Body of pancreas (tissue), 4 donors: ENCODE data around the gene RAX2.
"Not testable (repeated sequence)": the region's sequence is repeated elsewhere in the genome, so short reads cannot be mapped to it uniquely, and the experiment has no call there.

Source experiments
- POLR2A ChIP-seq, 3 donors: fragments of 450-650 bp; IDR thresholded peaks; one replicate each; pipeline ENCODE4 v1.6.1; 2016; ENCODE audit warnings: antibody characterized with exemption in 3 of 3, mild to moderate bottlenecking in 2 of 3
- TF ChIP-seq, protein P1 (sequence below), 7 experiments: fragments of 450-650 bp in 4 of 7; fragments of 200-600 bp in 3 of 7; sonication (generic) in 3 of 7; IDR thresholded peaks; one replicate each; pipeline ENCODE4 v1.5.1; 2016 to 2019; ENCODE audit warnings: antibody characterized with exemption in 7 of 7

DNA sequence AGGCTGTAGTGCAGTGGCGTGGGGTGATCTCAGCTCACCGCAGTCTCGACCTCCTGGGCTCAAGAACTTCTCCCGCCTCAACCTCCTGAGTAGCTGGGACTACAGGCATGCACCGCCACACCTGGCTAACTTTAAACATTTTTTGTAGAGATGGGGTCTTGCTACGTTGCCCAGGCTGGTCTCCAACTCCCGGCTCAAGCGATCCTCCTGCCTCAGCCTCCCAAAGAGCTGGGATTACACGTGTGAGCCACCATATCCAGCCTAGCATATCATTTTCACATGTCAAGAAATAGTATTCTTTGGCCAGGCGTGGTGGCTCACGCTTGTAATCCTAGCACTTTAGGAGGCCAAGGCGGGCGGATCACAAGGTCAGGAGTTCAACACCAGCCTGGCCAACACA is 13.7 kb downstream of the RAX2 start:
- TF ChIP-seq, protein P1, sequence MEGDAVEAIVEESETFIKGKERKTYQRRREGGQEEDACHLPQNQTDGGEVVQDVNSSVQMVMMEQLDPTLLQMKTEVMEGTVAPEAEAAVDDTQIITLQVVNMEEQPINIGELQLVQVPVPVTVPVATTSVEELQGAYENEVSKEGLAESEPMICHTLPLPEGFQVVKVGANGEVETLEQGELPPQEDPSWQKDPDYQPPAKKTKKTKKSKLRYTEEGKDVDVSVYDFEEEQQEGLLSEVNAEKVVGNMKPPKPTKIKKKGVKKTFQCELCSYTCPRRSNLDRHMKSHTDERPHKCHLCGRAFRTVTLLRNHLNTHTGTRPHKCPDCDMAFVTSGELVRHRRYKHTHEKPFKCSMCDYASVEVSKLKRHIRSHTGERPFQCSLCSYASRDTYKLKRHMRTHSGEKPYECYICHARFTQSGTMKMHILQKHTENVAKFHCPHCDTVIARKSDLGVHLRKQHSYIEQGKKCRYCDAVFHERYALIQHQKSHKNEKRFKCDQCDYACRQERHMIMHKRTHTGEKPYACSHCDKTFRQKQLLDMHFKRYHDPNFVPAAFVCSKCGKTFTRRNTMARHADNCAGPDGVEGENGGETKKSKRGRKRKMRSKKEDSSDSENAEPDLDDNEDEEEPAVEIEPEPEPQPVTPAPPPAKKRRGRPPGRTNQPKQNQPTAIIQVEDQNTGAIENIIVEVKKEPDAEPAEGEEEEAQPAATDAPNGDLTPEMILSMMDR (IDR thresholded peaks at IDR 0.05), result not testable (repeated sequence)
- not testable (repeated sequence) for TF ChIP-seq POLR2A (IDR thresholded peaks at IDR 0.05)
